Embryonic facial prominence (tissue), 1 donor: ENCODE data around the gene TAF11L14.

ENCODE experiments used
- DNase-seq: peaks from one replicate; pipeline ENCODE4 v3.0.0-alpha.2; 2016; ENCODE audit errors: extremely low spot score

TAF11L14 gene

DNA sequence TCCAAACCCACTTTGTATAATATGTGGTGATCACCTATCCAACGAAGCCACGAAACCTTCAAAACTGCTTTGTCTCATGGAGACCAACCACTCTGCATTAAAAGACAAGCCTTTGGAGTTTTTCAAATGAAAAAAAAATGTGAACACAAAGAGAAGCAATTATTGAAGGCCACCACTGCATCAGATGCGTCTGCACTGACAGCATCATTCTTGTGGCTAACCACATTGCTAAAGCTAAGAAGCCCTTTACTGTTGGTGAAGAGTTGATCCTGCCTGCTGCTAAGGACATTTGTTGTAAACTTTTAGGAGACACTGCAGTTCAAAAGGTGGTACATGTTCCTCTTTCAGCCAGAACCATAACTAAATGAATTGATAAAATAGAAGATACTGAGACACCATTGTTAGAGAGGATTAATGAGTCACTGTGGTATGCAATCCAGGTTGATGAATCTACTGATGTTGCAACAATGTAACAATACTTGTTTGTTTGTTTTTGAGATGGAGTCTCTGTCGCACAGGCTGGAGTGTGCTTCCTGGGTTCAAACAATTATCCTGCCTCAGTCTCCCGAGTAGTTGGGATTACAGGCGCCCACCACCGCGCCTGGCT is 45.4 kb downstream of the TAF11L14 start:
- no peak for DNase-seq

DNA sequence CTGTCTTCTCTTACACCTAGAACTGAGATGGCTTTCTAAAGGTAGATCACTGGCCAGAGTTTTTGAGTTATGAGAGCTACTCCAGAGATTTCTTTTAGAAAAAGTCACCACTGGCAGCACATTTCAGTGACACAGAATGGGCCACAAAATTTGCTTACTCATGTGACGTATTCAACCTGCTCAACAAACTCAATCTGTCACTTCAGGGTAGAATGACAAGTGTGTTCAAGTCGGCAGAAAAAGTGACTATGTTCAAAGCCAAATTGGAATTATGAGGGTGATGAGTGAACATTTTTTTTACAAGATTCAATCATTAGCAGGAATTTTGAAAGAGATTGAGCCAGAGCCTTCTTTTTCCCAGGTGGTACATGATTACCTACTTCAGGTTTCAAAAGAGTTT is 46.5 kb downstream of the TAF11L14 start:
- no peak for DNase-seq
